ENCODE measurements around the gene SUN1. TPM values are rescaled to one million over a fixed set of nuclear protein-coding genes. Genes with fewer than 3 reads are reported as not detected.

Gene SUN1
- total RNA-seq, 1 experiment from 2014 or later, result 181 TPM

GRCh38 chr7:921071-921461, 88.8 kb downstream of the SUN1 start:
- no peak overlapping the region for H3K4me3 ChIP-seq (replicated peaks in 1 of 2; ENCODE audit: low read depth in 1 of 2, low read length in 2 of 2)
- no peak overlapping the region for H2AFZ ChIP-seq (ENCODE audit: low read depth, low read length, poor library complexity, severe bottlenecking)
- no peaks in the 10 kb centered on the region for H3K36me3 ChIP-seq (ENCODE audit: control insufficient read depth in 1 of 2, insufficient read depth in 2 of 2, low read length in 2 of 2)
- no peak overlapping the region for H3K9ac ChIP-seq (ENCODE audit: low read length)
- ChIA-PET RAD21 (ENCODE audit: low non-redundant PET in 1 of 2, low total read pairs in 2 of 2, uncharacterized antibody in 2 of 2, unreplicated experiment in 2 of 2) (no interaction called here), CTCF (no interaction called here), POLR2A (no interaction called here)
- H3K4me1 ChIP-seq (ENCODE audit: control insufficient read depth in 1 of 2, insufficient read depth in 2 of 2, low read length in 2 of 2), result peaks cover 0 to 13% of the 10 kb centered on the region in 2 experiments; a peak in 2 of 4 replicates
- no peaks in the 10 kb centered on the region for H3K27me3 ChIP-seq (ENCODE audit: insufficient read depth, low read length)
- intact Hi-C loops (cut with micrococcal nuclease), result no loop called here
- no peaks in the 10 kb centered on the region for H4K20me1 ChIP-seq (ENCODE audit: insufficient read depth)
- DNase-seq (ENCODE audit: low read depth, low spot score), result no peak
- no peaks in the 10 kb centered on the region for H3K9me3 ChIP-seq (ENCODE audit: control insufficient read depth in 1 of 2, insufficient read depth in 1 of 2, low read depth in 1 of 2, low read length in 2 of 2)
- TF ChIP-seq CTCF (IDR thresholded peaks at IDR 0.05 in 2 of 3, conservative IDR thresholded peaks at IDR 0.05 in 1 of 3; ENCODE audit: borderline replicate concordance in 1 of 3, insufficient read depth in 1 of 3, low read depth in 2 of 3, low read length in 2 of 3), result no peak
- no peak for TF ChIP-seq ZBTB33 (IDR thresholded peaks at IDR 0.05; ENCODE audit: extremely low read depth, insufficient replicate concordance, low read length)
- no peak for TF ChIP-seq ELF1 (IDR thresholded peaks at IDR 0.05; ENCODE audit: borderline replicate concordance, low read depth)
- TF ChIP-seq TCF7L2 (IDR thresholded peaks at IDR 0.05; ENCODE audit: borderline replicate concordance, extremely low read depth, insufficient read depth, insufficient read length), result no peak
- TF ChIP-seq EZH2phosphoT487 (IDR thresholded peaks at IDR 0.05; ENCODE audit: borderline replicate concordance), result no peak
- TF ChIP-seq JUND (IDR thresholded peaks at IDR 0.05), result no peak
- no peak for TF ChIP-seq YY1 (IDR thresholded peaks at IDR 0.05; ENCODE audit: extremely low read depth, insufficient replicate concordance, low read depth, low read length)
- no peak for TF ChIP-seq FOSL1 (IDR thresholded peaks at IDR 0.05; ENCODE audit: low read depth)
- no peak overlapping the region for H3K27ac ChIP-seq (ENCODE audit: low read depth, low read length)
- no TSS peak for BruUV-seq (replicated peaks)
- H3K9me2 ChIP-seq (ENCODE audit: insufficient read depth), result no peaks in the 10 kb centered on the region
- no peaks in the 10 kb centered on the region for H3K79me2 ChIP-seq (ENCODE audit: insufficient read depth, low read length)
- no peak for ATAC-seq
- H3K4me2 ChIP-seq (ENCODE audit: low read length), result no peak overlapping the region
